ENCODE data around the gene PKP1. TPM values are rescaled to one million over a fixed set of nuclear protein-coding genes. Genes with fewer than 3 reads are reported as not detected.

Gene PKP1
- total and polyA plus RNA-seq, 2 of the 4 experiments (the other 2 are of a cell fraction): 0.18 to 0.36 TPM

DNA sequence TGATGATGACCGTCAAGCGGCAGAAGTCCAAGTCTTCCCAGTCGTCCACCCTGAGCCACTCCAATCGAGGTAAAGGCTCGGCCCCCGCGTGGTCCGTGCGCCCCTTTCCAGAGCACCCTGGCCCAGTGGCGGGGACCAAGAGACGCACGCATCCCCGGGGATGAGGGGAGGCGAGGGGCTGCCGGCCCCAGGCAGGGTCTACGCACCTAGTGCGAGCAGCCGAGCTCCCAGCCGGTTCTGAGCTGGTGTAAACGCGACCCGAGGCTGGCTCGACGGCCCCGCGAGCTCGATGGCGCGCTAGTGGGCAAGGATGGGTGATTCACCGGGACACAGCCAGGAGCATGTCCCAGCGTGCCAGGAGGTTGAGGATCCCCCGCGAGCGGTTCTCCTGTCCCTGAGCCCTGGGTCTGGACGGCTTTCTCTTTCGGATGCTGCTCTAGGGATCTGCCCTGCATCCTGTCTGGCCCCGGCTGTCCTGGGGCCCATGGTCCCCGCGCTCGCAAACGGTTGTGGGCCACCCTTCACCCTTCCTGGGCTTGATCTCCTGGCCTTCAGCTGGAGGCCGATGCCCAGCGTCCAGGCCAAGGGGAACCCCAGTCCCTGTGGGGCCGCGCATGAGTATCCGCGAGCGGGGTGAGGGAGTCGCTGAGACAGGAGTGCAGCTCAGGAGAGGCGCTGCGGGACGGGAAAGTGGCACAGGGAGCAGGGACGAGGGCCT is 689 bp downstream of the PKP1 start:
- Histone ChIP-seq H4K5ac (ENCODE audit: low read depth, low read length) (no peak overlapping the region), H2AK9ac (replicated peaks; ENCODE audit: low read depth, low read length, poor library complexity) (no peak overlapping the region), H3K27me3 (ENCODE audit: control insufficient read depth, insufficient read depth, low read length) (peaks cover 78% of the 10 kb centered on the region), H3K27ac (ENCODE audit: insufficient read depth, low read length) (no peak overlapping the region), H4K20me1 (ENCODE audit: insufficient read depth, low read length) (no peaks in the 10 kb centered on the region), H2AK5ac (ENCODE audit: low read depth, low read length) (no peak overlapping the region), H2BK15ac (ENCODE audit: low read depth, low read length) (no peak overlapping the region), H3K9me1 (ENCODE audit: insufficient read depth, low read length) (no peaks in the 10 kb centered on the region), H3K9ac (ENCODE audit: low read depth, low read length) (no peak overlapping the region), H3K56ac (ENCODE audit: extremely low read depth, insufficient read depth, low read length) (no peak overlapping the region), H4K8ac (ENCODE audit: low read depth in 2 of 2, low read length in 2 of 2) (no peak overlapping the region), H2BK120ac (ENCODE audit: low read depth, low read length) (no peak overlapping the region), H4K91ac (ENCODE audit: insufficient read depth, low read depth, low read length) (no peak overlapping the region), H3K9me3 (ENCODE audit: control insufficient read depth, insufficient read depth, low read length) (no peaks in the 10 kb centered on the region; the same call in 1 of the 2 replicates), H3K79me1 (ENCODE audit: low read depth in 1 of 2, low read length in 2 of 2) (no peaks in the 10 kb centered on the region), H3K36me3 (ENCODE audit: control insufficient read depth, insufficient read depth, low read length) (no peaks in the 10 kb centered on the region), H2BK5ac (ENCODE audit: low read depth, low read length, poor library complexity, severe bottlenecking) (no peak overlapping the region), H3K23ac (ENCODE audit: low read depth, low read length) (peak overlapping the region; percentile 24; the same call in 1 of the 2 replicates), H3K4ac (ENCODE audit: low read depth, low read length) (no peak overlapping the region), H2AFZ (replicated peaks; ENCODE audit: low read length, poor library complexity) (peak overlapping the region; percentile 88), H3K4me3 (ENCODE audit: insufficient read depth, low read depth, low read length) (no peak overlapping the region), H3K18ac (ENCODE audit: low read depth, low read length) (no peak overlapping the region), H3K4me2 (ENCODE audit: low read depth, low read length) (peak overlapping the region; percentile 23; the same call in 1 of the 2 replicates), H3K14ac (replicated peaks; ENCODE audit: low read depth, low read length) (no peak overlapping the region), H3K4me1 (ENCODE audit: control insufficient read depth, insufficient read depth, low read length) (peaks cover 2% of the 10 kb centered on the region; the same call in 1 of the 2 replicates), H2BK20ac (ENCODE audit: low read depth, low read length) (no peak overlapping the region)
- intact Hi-C loops (cut with micrococcal nuclease): no loop called here
- WGBS, 2 experiments (ENCODE audit: extremely low coverage in 2 of 2, insufficient read length in 1 of 2): 53% methylated on average over 20 of the region's 53 CpGs; no CpG with 5 or more reads in 1 of the 2 experiments
- ATAC-seq (ENCODE audit: low read depth) (no peak), DNase-seq (no peak)
- BruUV-seq (replicated peaks): no TSS peak
- no peak for TF ChIP-seq CHD1 (IDR thresholded peaks at IDR 0.05; ENCODE audit: low read depth, low read length)
- TF ChIP-seq MXI1 (IDR thresholded peaks at IDR 0.05; ENCODE audit: borderline replicate concordance, low read depth, low read length): no peak
- TF ChIP-seq MAFK (IDR thresholded peaks at IDR 0.05; ENCODE audit: low read depth, low read length): no peak
- TF ChIP-seq BHLHE40 (IDR thresholded peaks at IDR 0.05; ENCODE audit: low read depth, low read length): no peak
- no peak for TF ChIP-seq FOS (IDR thresholded peaks at IDR 0.05; ENCODE audit: low read depth, low read length)
- TF ChIP-seq NFE2L2 (IDR thresholded peaks at IDR 0.05; ENCODE audit: low read depth, low read length): no peak
- TF ChIP-seq USF2 (IDR thresholded peaks at IDR 0.05; ENCODE audit: low read depth, low read length): no peak
- TF ChIP-seq CEBPB (IDR thresholded peaks at IDR 0.05; ENCODE audit: low read depth, low read length): no peak
- no peak for TF ChIP-seq SMC3 (IDR thresholded peaks at IDR 0.05; ENCODE audit: low read depth, low read length)
- no peak for TF ChIP-seq MAZ (IDR thresholded peaks at IDR 0.05; ENCODE audit: borderline replicate concordance, low read depth, low read length)
- no peak for TF ChIP-seq POLR2A (IDR thresholded peaks at IDR 0.05; ENCODE audit: low read depth, low read length)
- TF ChIP-seq RAD21 (IDR thresholded peaks at IDR 0.05; ENCODE audit: low read length): no peak
- TF ChIP-seq CTCF (conservative IDR thresholded peaks at IDR 0.05; ENCODE audit: low read depth, low read length): no peak
- TF ChIP-seq ELK1 (IDR thresholded peaks at IDR 0.05; ENCODE audit: borderline replicate concordance, low read depth, low read length): no peak
- no peak for TF ChIP-seq RFX5 (IDR thresholded peaks at IDR 0.05; ENCODE audit: low read depth, low read length)
- ChIA-PET CTCF (no interaction called here), POLR2A (ENCODE audit: unreplicated experiment) (no interaction called here)
- dilution Hi-C loops (cut with HindIII; ENCODE audit: low sequenced_read_pairs, unreplicated experiment): no loop called here
- in situ Hi-C loops (cut with MboI; ENCODE audit: low sequenced_read_pairs): no loop called here

Measured in IMR-90 (cell line).